ENCODE data around the gene QRICH1.

The QRICH1 gene

GRCh38 chr3:48991851-48992545 lies 101.9 kb downstream of the QRICH1 start:
- in situ Hi-C loops (cut with HindIII; ENCODE audit: low pct_unique_long_range_greater_than_20kb, low sequenced_read_pairs) = no loop called here
- no peak for DNase-seq (ENCODE audit: low read depth in 1 of 2, low spot score in 1 of 2)

GRCh38 chr3:48990636-48991469 lies 103.0 kb downstream of the QRICH1 start:
- in situ Hi-C loops (cut with HindIII; ENCODE audit: low pct_unique_long_range_greater_than_20kb, low sequenced_read_pairs) = no loop called here
- TF ChIP-seq JUND (IDR thresholded peaks at IDR 0.05; ENCODE audit: low read depth) = no peak
- no peak for DNase-seq (ENCODE audit: low read depth in 1 of 2, low spot score in 1 of 2)

More at GRCh38 chr3:48991851-48992545, 101.9 kb downstream of the QRICH1 start:
- TF ChIP-seq JUND (IDR thresholded peaks at IDR 0.05; ENCODE audit: low read depth) = no peak

- TF ChIP-seq JUND (IDR thresholded peaks at IDR 0.05; ENCODE audit: low read depth) = peak; percentile 63; the same call in 1 of the 2 replicates
- in situ Hi-C loops (cut with HindIII; ENCODE audit: low pct_unique_long_range_greater_than_20kb, low sequenced_read_pairs) = no loop called here
- peak; percentile 26 to 80 for DNase-seq (ENCODE audit: low read depth in 1 of 2, low spot score in 1 of 2)
Observed at GRCh38 chr3:48989796-48990635, 103.9 kb downstream of the QRICH1 start, which contains the start of gene P4HTM. P4HTM (plus strand) TSS chr3:48990241; CDS start chr3:48990257, 16 bp downstream.

- in situ Hi-C loops (cut with HindIII; ENCODE audit: low pct_unique_long_range_greater_than_20kb, low sequenced_read_pairs) = no loop called here
- no peak for TF ChIP-seq JUND (IDR thresholded peaks at IDR 0.05; ENCODE audit: low read depth)
- DNase-seq (ENCODE audit: low read depth in 1 of 2, low spot score in 1 of 2) = no peak
Observed at GRCh38 chr3:48989126-48989795, 104.6 kb downstream of the QRICH1 start.

- in situ Hi-C loops (cut with HindIII; ENCODE audit: low pct_unique_long_range_greater_than_20kb, low sequenced_read_pairs) = no loop called here
- no peak for TF ChIP-seq JUND (IDR thresholded peaks at IDR 0.05; ENCODE audit: low read depth)
- DNase-seq (ENCODE audit: low read depth in 1 of 2, low spot score in 1 of 2) = no peak
Observed at GRCh38 chr3:48985831-48986376, 108.0 kb downstream of the QRICH1 start.

GRCh38 chr3:48984663-48985062 lies 109.2 kb downstream of the QRICH1 start:
- TF ChIP-seq JUND (IDR thresholded peaks at IDR 0.05; ENCODE audit: low read depth) = no peak
- in situ Hi-C loops (cut with HindIII; ENCODE audit: low pct_unique_long_range_greater_than_20kb, low sequenced_read_pairs) = no loop called here
- DNase-seq (ENCODE audit: low read depth in 1 of 2, low spot score in 1 of 2) = no peak

GRCh38 chr3:48983096-48983495 lies 110.8 kb downstream of the QRICH1 start:
- in situ Hi-C loops (cut with HindIII; ENCODE audit: low pct_unique_long_range_greater_than_20kb, low sequenced_read_pairs) = no loop called here
- no peak for DNase-seq (ENCODE audit: low read depth in 1 of 2, low spot score in 1 of 2)
- TF ChIP-seq JUND (IDR thresholded peaks at IDR 0.05; ENCODE audit: low read depth) = no peak

- TF ChIP-seq JUND (IDR thresholded peaks at IDR 0.05; ENCODE audit: low read depth) = no peak
- in situ Hi-C loops (cut with HindIII; ENCODE audit: low pct_unique_long_range_greater_than_20kb, low sequenced_read_pairs) = no loop called here
- no peak for DNase-seq (ENCODE audit: low read depth in 1 of 2, low spot score in 1 of 2)
Observed at GRCh38 chr3:48982686-48983085, 111.2 kb downstream of the QRICH1 start.

- no peak for DNase-seq (ENCODE audit: low read depth in 1 of 2, low spot score in 1 of 2)
- TF ChIP-seq JUND (IDR thresholded peaks at IDR 0.05; ENCODE audit: low read depth) = no peak
- in situ Hi-C loops (cut with HindIII; ENCODE audit: low pct_unique_long_range_greater_than_20kb, low sequenced_read_pairs) = no loop called here
Observed at GRCh38 chr3:48982016-48982415, 111.9 kb downstream of the QRICH1 start.

GRCh38 chr3:48980295-48980694 lies 113.6 kb downstream of the QRICH1 start:
- DNase-seq (ENCODE audit: low read depth in 1 of 2, low spot score in 1 of 2) = no peak
- no peak for TF ChIP-seq JUND (IDR thresholded peaks at IDR 0.05; ENCODE audit: low read depth)
- in situ Hi-C loops (cut with HindIII; ENCODE audit: low pct_unique_long_range_greater_than_20kb, low sequenced_read_pairs) = no loop called here
